DND-41 (cell line): Measurements from ENCODE around the gene SUSD5.

ENCODE experiments used
- ATAC-seq: fragments of 200-7000 bp; cut with Tn5 transposase; 3 replicates; pipeline ENCODE4 v1.9.1; 2021; ENCODE audit warnings: low read depth; ENCODE audit not compliant: insufficient read depth
- DNase-seq: peaks from one replicate; pipeline ENCODE4 v3.0.0-alpha.2; 2020
- H2AFZ ChIP-seq: 2 replicates; pipeline ENCODE4 v1.6.0; 2012; ENCODE audit warnings: low read depth, low read length
- H3K27ac ChIP-seq: 2 replicates; pipeline ENCODE4 v1.5.1; 2012; ENCODE audit warnings: low read length, inconsistent platforms
- H3K27me3 ChIP-seq: fragments of 200-600 bp; sonication (generic); 2 replicates; pipeline ENCODE4 v1.6.0; 2012; ENCODE audit warnings: low read length, mild to moderate bottlenecking, inconsistent platforms; ENCODE audit not compliant: insufficient read depth, poor library complexity
- H3K36me3 ChIP-seq: 2 replicates; pipeline ENCODE4 v1.5.1; 2012; ENCODE audit warnings: low read length, inconsistent platforms; ENCODE audit not compliant: insufficient read depth
- H3K4me1 ChIP-seq: 2 replicates; pipeline ENCODE4 v1.5.1; 2012; ENCODE audit warnings: mild to moderate bottlenecking, low read length; ENCODE audit not compliant: insufficient read depth
- H3K4me2 ChIP-seq: 2 replicates; pipeline ENCODE4 v1.6.0; 2012; ENCODE audit warnings: mild to moderate bottlenecking, moderate library complexity, low read length, inconsistent platforms; ENCODE audit not compliant: insufficient read depth
- H3K4me3 ChIP-seq, 2 experiments: fragments of 200-600 bp in 1 of 2; shearing (Covaris generic) in 1 of 2; 2 replicates each; pipeline ENCODE4 v1.5.1; 2012 to 2016; ENCODE audit warnings: inconsistent platforms in 2 of 2, low read length in 2 of 2, mild to moderate bottlenecking in 2 of 2, low read depth in 1 of 2, moderate library complexity in 1 of 2
- H3K79me2 ChIP-seq: 2 replicates; pipeline ENCODE4 v1.6.0; 2012; ENCODE audit warnings: low read length, inconsistent platforms; ENCODE audit not compliant: insufficient read depth
- H3K9ac ChIP-seq: 2 replicates; pipeline ENCODE4 v1.6.0; 2012; ENCODE audit warnings: low read depth, mild to moderate bottlenecking, inconsistent platforms, low read length, moderate library complexity
- H3K9me3 ChIP-seq: 2 replicates; pipeline ENCODE4 v1.5.1; 2012; ENCODE audit warnings: low read length, moderate library complexity, mild to moderate bottlenecking, inconsistent platforms; ENCODE audit not compliant: insufficient read depth, severe bottlenecking
- H4K20me1 ChIP-seq: 2 replicates; pipeline ENCODE4 v1.6.0; 2012; ENCODE audit warnings: low read length; ENCODE audit not compliant: insufficient read depth
- CTCF ChIP-seq: IDR thresholded peaks from 2 replicates; pipeline ENCODE4 v1.5.1; 2012; ENCODE audit warnings: borderline replicate concordance, low read length, moderate library complexity, mild to moderate bottlenecking; ENCODE audit not compliant: poor library complexity, severe bottlenecking; ENCODE audit errors: extremely low read depth
- EZH2 ChIP-seq: IDR thresholded peaks from 3 replicates; pipeline ENCODE4 v1.6.1; 2012; ENCODE audit warnings: borderline replicate concordance, low read depth, mild to moderate bottlenecking, moderate library complexity, low read length, inconsistent platforms; ENCODE audit not compliant: severe bottlenecking

SUSD5 gene

DNA sequence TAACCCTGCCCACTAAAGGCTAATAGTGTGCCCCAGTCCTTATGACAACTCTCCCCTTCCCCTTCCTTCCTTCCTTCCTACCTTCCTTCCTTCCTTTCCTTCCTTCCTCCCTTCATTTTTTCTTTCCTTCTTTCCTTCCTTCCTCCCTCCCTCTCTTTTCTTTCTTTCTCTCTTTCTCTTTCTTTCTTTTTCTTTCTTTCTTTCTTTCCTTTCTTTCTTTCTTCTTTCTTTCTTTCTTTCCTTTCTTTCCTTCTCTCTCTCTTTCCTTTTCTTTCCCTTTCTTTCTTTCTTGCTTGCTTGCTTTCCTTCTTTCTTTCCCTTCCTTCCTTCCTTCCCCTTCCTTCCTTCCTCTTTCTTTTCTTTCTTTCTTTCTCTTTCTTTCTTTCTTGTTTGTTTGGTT, 28.2 kb upstream of the SUSD5 start:
- DNase-seq, result no peak
- no peak for ATAC-seq
- H3K4me3 ChIP-seq, result no peak overlapping the region
- no peaks in the 10 kb centered on the region for H4K20me1 ChIP-seq
- no peak overlapping the region for H2AFZ ChIP-seq
- no peaks in the 10 kb centered on the region for H3K36me3 ChIP-seq
- H3K27ac ChIP-seq, result no peak overlapping the region
- TF ChIP-seq CTCF (no peak), EZH2 (no peak)
- H3K27me3 ChIP-seq, result peaks cover 8% of the 10 kb centered on the region
- H3K4me2 ChIP-seq, result no peak overlapping the region
- H3K79me2 ChIP-seq, result no peaks in the 10 kb centered on the region
- H3K4me1 ChIP-seq, result no peaks in the 10 kb centered on the region
- H3K9me3 ChIP-seq, result no peaks in the 10 kb centered on the region
- H3K9ac ChIP-seq, result no peak overlapping the region

DNA sequence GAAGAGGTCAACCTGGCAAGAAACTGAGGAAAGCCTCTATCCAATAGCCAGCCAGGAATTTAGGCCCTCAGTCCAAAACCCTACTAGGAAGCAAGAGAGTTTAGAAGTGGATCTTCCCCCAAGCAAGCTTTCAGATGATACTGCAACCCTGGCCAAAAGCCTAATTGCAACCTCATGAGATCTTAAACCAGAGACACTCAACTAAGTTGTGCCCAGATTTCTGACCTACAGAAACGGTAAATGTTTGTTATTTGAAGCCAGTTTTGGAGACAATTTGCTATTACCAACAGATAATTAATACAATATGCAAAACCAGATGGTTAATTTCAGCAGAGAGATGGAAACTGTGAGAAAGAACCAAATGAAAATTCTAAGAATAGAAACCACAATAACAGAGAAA, 21.7 kb upstream of the SUSD5 start:
- DNase-seq, result no peak
- H3K9ac ChIP-seq, result no peak overlapping the region
- no peaks in the 10 kb centered on the region for H4K20me1 ChIP-seq
- ATAC-seq, result no peak
- no peaks in the 10 kb centered on the region for H3K9me3 ChIP-seq
- H3K27me3 ChIP-seq, result peaks cover 5% of the 10 kb centered on the region
- no peak for TF ChIP-seq EZH2
- no peak for TF ChIP-seq CTCF
- no peak overlapping the region for H2AFZ ChIP-seq
- no peak overlapping the region for H3K4me2 ChIP-seq
- H3K4me3 ChIP-seq, result no peak overlapping the region
- H3K79me2 ChIP-seq, result no peaks in the 10 kb centered on the region
- no peaks in the 10 kb centered on the region for H3K4me1 ChIP-seq
- H3K27ac ChIP-seq, result no peak overlapping the region
- no peaks in the 10 kb centered on the region for H3K36me3 ChIP-seq

GRCh38 chr3:33238923-33239322, 20.3 kb upstream of the SUSD5 start:
- H3K79me2 ChIP-seq, result no peaks in the 10 kb centered on the region
- H3K9ac ChIP-seq, result no peak overlapping the region
- DNase-seq (no peak), ATAC-seq (no peak)
- H3K9me3 ChIP-seq, result no peaks in the 10 kb centered on the region
- no peaks in the 10 kb centered on the region for H4K20me1 ChIP-seq
- no peak overlapping the region for H3K4me2 ChIP-seq
- no peak overlapping the region for H2AFZ ChIP-seq
- no peak overlapping the region for H3K4me3 ChIP-seq
- H3K36me3 ChIP-seq, result no peaks in the 10 kb centered on the region
- H3K27ac ChIP-seq, result no peak overlapping the region
- peaks cover 5% of the 10 kb centered on the region for H3K27me3 ChIP-seq
- no peaks in the 10 kb centered on the region for H3K4me1 ChIP-seq
- TF ChIP-seq CTCF (no peak), EZH2 (no peak)

DNA sequence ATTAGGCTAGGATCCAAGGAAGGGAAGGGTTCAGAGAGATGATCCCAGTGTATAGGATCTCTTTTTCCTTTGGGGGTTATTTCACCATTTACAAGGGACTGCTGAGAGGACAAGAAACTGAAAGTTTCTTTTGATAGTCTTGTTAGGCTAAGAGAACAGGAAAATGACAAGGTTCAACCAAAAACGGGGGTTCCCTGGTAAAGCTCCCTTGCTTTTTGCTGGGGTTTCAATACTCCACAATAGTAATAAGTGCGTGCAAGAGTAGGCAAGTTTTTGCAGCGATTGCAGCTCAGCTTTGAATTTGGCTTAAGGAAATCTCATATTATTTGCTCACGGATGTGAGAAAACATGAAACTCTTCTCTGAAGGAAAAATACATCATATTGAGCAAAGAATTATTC, 18.8 kb upstream of the SUSD5 start:
- H3K4me1 ChIP-seq, result no peaks in the 10 kb centered on the region
- H3K79me2 ChIP-seq, result no peaks in the 10 kb centered on the region
- H3K9me3 ChIP-seq, result no peaks in the 10 kb centered on the region
- TF ChIP-seq EZH2 (no peak), CTCF (no peak)
- H3K4me3 ChIP-seq, result no peak overlapping the region
- no peaks in the 10 kb centered on the region for H4K20me1 ChIP-seq
- ATAC-seq (no peak), DNase-seq (no peak)
- H3K36me3 ChIP-seq, result no peaks in the 10 kb centered on the region
- H3K4me2 ChIP-seq, result no peak overlapping the region
- H3K27ac ChIP-seq, result no peak overlapping the region
- H2AFZ ChIP-seq, result no peak overlapping the region
- no peak overlapping the region for H3K9ac ChIP-seq
- H3K27me3 ChIP-seq, result peaks cover 5% of the 10 kb centered on the region
